ENCODE measurements around the gene TSPAN3.

The TSPAN3 gene

DNA sequence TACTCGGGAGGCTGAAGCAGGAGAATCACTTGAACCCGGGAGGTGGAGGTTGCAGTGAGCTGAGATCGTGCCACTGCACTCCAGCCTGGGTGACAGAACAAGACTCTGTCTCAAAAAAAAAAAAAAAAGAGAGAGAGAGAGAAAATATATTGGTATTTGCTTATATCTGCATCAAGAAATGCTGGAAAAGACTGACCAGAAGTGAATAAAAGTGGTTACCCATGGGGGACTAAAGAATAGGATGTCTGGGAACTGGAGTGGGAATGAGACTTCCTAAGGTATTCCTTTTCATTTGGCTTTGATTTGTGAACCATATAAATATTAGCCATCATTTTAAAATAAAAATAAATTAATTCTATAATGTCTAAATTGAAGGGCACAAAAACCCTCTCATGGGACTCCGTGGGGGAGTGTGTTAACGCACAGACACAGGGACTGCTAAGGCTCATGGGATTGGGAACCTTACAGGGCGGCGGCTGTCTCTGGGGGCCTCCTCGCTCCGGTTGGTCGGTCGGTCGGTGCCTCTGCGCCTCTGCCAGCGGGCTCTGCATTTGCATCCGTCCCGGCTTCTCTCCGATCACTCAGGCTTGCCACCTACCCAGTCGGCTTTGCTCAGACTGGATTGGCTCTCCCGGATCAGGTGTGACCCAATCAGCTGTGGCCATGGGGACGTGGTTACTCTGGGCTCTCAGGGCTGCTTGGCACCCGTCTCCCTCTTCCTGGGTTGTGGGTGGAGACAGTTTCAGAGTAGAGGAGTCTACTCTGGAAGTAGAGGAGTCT, 12.7 kb upstream of the TSPAN3 start:
- peak; percentile 82 for DNase-seq

GRCh38 chr15:77081971-77082370, 11.1 kb upstream of the TSPAN3 start:
- no peak for DNase-seq

DNA sequence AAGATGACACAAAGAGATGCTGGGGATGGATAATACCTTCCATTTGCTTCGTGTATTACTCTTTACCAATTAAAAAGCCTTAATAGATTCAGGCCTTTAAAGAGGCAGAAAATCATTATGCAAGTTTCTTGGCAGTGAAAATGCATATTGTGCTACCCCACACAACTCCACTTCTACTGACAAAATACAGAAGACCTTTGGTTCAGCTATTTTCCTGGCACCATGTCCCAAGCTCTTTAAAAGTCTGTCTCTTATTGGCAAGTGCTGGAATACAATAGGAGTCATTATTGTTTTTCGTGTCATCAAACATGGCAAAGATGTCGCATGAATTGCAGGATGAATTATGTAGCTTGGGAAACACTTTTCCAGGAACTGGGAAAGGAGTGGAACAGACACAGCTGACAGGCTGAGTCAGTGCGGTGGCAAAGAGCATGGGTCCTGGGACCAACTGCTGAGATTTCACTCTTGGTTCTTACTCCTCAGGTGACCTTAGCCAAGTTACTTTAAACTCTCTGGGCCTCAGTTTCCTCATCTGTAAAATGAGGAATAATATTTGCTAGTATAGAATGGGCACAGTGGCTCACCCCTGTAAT, 5.5 kb upstream of the TSPAN3 start:
- no peak for DNase-seq

- DNase-seq = no peak
Observed at GRCh38 chr15:77075528-77075927, 4.6 kb upstream of the TSPAN3 start.

DNA sequence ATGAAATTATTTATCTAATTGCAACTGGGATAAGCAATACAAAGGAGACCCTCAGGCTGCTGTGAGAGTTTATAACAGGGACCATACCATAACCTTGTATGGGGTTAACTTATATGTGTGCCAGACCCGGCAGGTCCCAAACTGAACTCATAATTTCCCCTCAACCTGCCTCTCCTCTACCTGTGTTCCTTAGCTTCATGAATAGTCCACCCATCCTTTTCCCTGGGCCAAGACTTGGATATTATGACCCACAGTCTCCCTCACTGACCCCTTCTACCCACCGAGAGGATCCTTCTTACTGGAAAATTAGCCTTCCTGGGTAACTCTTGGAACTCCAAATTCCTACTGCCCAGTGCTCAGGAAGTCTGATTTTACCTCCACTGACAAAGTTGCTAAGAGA, 3.4 kb upstream of the TSPAN3 start:
- no peak for DNase-seq

GRCh38 chr15:77071305-77072223, 655 bp upstream of the TSPAN3 start:
- no peak for DNase-seq

DNA sequence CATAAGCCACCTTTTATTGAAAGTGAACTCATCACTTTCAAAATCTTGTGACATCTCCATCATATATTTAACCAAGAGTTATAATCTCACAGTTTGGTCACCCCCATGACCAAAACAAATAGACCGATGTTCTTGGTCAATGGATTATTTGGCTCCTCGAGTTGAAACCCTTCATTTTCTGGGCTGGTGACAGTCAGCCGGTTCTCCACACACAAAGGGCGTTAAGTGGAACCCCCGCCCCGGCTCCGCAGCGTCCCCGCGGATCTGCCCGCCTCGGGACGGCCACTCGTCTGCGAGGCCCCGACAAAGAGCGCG, 772 bp downstream of the TSPAN3 start:
- DNase-seq = no peak

DNA sequence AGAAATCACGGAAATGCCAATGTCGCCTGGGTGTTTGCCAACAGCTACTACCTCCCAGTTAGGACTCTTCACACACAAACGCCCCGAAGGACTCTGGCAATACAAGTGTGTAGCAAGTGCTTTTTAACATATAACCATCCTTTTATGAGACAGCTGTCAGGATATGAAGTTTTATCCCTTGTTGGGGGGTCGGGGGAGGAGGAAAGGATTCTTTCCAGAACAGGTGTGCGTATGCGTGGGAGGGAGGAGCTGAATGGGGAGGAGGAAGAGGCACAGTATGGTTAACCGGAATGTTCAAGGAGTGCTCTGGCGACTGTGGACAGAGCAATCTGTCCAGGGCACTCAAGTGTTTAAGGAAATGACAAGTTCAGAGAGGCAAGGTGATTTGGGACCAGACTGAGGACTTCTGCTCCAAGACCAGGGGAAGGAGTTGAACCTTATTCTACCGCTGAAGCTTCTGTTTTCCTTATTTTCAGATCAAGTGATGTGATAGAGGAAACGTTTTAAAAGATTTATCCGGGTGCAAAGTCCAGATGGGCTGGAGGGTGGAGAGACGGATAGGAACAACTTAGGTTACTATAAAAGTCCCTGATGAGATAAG, 1.3 kb downstream of the TSPAN3 start:
- no peak for DNase-seq

GRCh38 chr15:77068633-77069032, 2.3 kb downstream of the TSPAN3 start:
- DNase-seq = no peak

DNA sequence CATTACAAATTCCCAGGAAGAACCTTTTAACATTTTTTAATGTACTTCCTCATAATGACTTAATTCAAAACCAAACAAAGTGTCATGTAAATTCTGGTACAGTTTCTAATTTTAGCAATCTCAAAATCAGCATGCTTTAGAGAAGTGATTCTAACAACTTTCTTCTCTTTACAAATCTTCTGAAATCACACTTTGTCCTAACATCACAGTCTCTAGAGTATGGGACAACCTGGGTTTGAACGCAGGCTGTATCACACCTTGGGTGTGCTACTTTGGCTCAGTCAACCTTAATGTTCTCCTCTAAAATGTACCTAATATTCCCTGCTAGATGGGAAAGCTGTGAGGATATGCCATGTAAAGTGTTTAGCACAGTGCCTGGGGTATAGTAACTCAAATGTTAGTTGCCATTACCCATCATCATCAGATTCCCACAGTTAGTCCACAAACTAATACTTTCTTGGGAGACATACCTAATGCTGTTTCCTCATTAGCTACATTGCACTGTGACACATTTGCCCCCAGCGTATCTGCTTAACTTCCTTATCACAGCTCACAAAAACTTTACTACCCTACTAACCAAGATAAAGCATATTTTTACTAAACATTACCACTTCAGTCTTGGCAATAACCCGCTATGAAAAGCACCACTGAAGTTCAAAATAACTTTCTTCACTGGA, 3.1 kb downstream of the TSPAN3 start:
- no peak for DNase-seq

- no peak for DNase-seq
Observed at GRCh38 chr15:77066971-77067690, 3.8 kb downstream of the TSPAN3 start.

GRCh38 chr15:77064539-77065308, 6.2 kb downstream of the TSPAN3 start:
- no peak for DNase-seq

DNA sequence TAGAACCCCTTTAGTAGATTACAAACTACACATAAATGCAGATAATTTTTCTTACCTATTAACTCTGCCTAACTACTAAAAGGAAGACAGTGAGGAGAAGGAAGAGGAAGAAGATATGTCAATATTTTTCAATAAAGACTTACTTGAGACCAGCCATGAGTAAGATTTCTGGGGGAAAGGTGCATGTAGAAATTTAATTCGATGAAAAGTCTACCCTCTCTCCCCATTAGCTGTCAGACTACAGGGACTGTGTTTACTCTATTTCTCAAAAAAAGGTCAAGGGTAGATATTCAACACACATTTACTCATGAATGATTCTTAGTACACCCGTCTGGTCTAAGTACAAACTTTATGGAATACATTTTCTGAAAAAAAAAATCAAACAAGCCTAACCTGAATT, 6.8 kb downstream of the TSPAN3 start:
- no peak for DNase-seq

GRCh38 chr15:77063249-77063648, 7.7 kb downstream of the TSPAN3 start:
- no peak for DNase-seq

- no peak for DNase-seq
Observed at GRCh38 chr15:77060546-77060945, 10.4 kb downstream of the TSPAN3 start.

- DNase-seq = no peak
Observed at GRCh38 chr15:77059786-77060361, 11.0 kb downstream of the TSPAN3 start.

DNA sequence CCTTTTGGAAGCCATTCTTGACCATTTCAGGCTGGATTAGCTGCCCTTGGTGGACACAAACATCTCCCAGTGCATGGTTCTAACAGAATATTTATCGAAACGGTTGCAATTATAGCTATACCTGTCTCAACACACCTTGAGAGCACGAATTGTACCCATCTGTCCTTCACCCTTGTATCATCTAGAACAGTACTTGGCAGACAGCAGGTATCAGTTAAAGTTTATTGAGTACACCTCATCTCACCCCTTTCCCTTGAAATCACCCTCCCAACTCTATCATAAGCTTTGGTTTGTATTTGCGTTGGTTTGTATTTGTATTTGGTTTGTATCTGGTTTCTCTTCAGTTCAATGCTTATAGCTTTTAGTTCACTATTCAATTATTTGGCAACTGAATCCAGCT, 12.4 kb downstream of the TSPAN3 start:
- no peak for DNase-seq

DNA sequence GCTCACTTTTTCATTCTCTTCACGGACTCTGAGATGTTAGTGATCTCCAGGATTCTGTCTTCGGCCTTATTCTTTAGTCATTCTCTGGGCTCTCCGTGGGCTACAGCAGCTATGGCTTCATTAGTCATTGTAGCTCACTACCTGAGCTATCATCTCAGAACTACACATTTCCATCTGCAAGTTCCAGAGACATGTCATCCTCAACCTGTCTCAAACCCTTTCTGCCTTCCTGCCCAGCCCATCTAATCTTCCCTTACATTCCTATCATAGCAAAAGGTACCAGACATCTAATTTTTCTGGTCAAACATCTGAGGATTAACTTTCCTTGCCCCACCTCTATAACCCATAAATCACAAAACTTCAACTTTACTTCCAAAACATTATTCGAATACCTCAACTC, 13.2 kb downstream of the TSPAN3 start:
- no peak for DNase-seq

- DNase-seq = no peak
Observed at GRCh38 chr15:77057072-77057471, 13.8 kb downstream of the TSPAN3 start.

GRCh38 chr15:77053709-77054108, 17.2 kb downstream of the TSPAN3 start:
- no peak for DNase-seq

GRCh38 chr15:77052556-77052955, 18.4 kb downstream of the TSPAN3 start:
- DNase-seq = no peak

Data from NCI-H510A (cell line).